IMR-90 (cell line): ENCODE data around the gene CACNA2D3. TPM values are rescaled to one million over a fixed set of nuclear protein-coding genes. Genes with fewer than 3 reads are reported as not detected.

Source experiments
- ATAC-seq: fragments of 200-7000 bp; cut with Tn5 transposase; 2 replicates; pipeline ENCODE4 v1.9.1; 2020; ENCODE audit warnings: low read depth, mild to moderate bottlenecking, moderate library complexity
- BruUV-seq: library from RNA; stranded (reverse); fragments of 400-500 nt; replicated peaks from 2 replicates; lab custom pipeline; 2021; lab: Mats Ljungman, UMichigan
- CTCF ChIA-PET: fragments of 300-600 bp; formaldehyde crosslinking; extraction: SDS; loops from one replicate; lab custom pipeline; 2021; ENCODE audit warnings: antibody characterized with exemption; lab: Yijun Ruan, JAX
- POLR2A ChIA-PET: fragments of 300-600 bp; sonication (Branson Sonifier 250); formaldehyde crosslinking; loops from one replicate; lab custom pipeline; 2022; ENCODE audit warnings: antibody characterized with exemption; ENCODE audit not compliant: unreplicated experiment; lab: Charles Lee
- DNase-seq: peaks from one replicate; pipeline ENCODE4 v3.0.0; 2013
- H2AFZ ChIP-seq: replicated peaks from 2 replicates; pipeline ENCODE3; 2013; ENCODE audit warnings: low read length, mild to moderate bottlenecking; ENCODE audit not compliant: poor library complexity
- H2AK5ac ChIP-seq: 2 replicates; pipeline ENCODE4 v1.6.1; 2013; ENCODE audit warnings: low read depth, low read length, inconsistent platforms
- H2AK9ac ChIP-seq: replicated peaks from 2 replicates; pipeline ENCODE3; 2013; ENCODE audit warnings: mild to moderate bottlenecking, low read depth, low read length, moderate library complexity; ENCODE audit not compliant: poor library complexity
- H2BK120ac ChIP-seq: 2 replicates; pipeline ENCODE4 v1.6.1; 2013; ENCODE audit warnings: low read depth, low read length, inconsistent platforms
- H2BK15ac ChIP-seq: 3 replicates; pipeline ENCODE4 v1.6.1; 2013; ENCODE audit warnings: low read depth, low read length, inconsistent platforms
- H2BK20ac ChIP-seq: 2 replicates; pipeline ENCODE4 v1.6.1; 2013; ENCODE audit warnings: low read depth, mild to moderate bottlenecking, inconsistent platforms, low read length, moderate library complexity
- H2BK5ac ChIP-seq: 2 replicates; pipeline ENCODE4 v1.6.1; 2013; ENCODE audit warnings: mild to moderate bottlenecking, low read depth, low read length, inconsistent platforms; ENCODE audit not compliant: poor library complexity, severe bottlenecking
- H3K14ac ChIP-seq: replicated peaks from 2 replicates; pipeline ENCODE4 v1.6.1; 2013; ENCODE audit warnings: low read depth, low read length, inconsistent platforms
- H3K18ac ChIP-seq: 2 replicates; pipeline ENCODE4 v1.6.1; 2013; ENCODE audit warnings: low read depth, low read length, control low read depth
- H3K23ac ChIP-seq: 2 replicates; pipeline ENCODE4 v1.6.1; 2013; ENCODE audit warnings: low read depth, low read length, inconsistent platforms
- H3K27ac ChIP-seq: 2 replicates; pipeline ENCODE4 v1.5.1; 2013; ENCODE audit warnings: mild to moderate bottlenecking, control low read depth, low read length; ENCODE audit not compliant: insufficient read depth
- H3K27me3 ChIP-seq: 2 replicates; pipeline ENCODE4 v1.6.1; 2013; ENCODE audit warnings: low read length; ENCODE audit not compliant: control insufficient read depth, insufficient read depth
- H3K36me3 ChIP-seq: 2 replicates; pipeline ENCODE4 v1.6.1; 2013; ENCODE audit warnings: low read length, mixed read lengths; ENCODE audit not compliant: control insufficient read depth, insufficient read depth
- H3K4ac ChIP-seq: 2 replicates; pipeline ENCODE4 v1.6.1; 2013; ENCODE audit warnings: low read depth, low read length, inconsistent platforms
- H3K4me1 ChIP-seq: 2 replicates; pipeline ENCODE4 v1.6.1; 2013; ENCODE audit warnings: low read length, mixed read lengths; ENCODE audit not compliant: control insufficient read depth, insufficient read depth
- H3K4me2 ChIP-seq: 2 replicates; pipeline ENCODE4 v1.6.1; 2013; ENCODE audit warnings: low read depth, mild to moderate bottlenecking, control low read depth, low read length, moderate library complexity
- H3K4me3 ChIP-seq: 2 replicates; pipeline ENCODE4 v1.5.1; 2013; ENCODE audit warnings: low read depth, mild to moderate bottlenecking, control low read depth, low read length, moderate library complexity; ENCODE audit not compliant: insufficient read depth
- H3K56ac ChIP-seq: 2 replicates; pipeline ENCODE4 v1.6.1; 2013; ENCODE audit warnings: low read length, inconsistent platforms; ENCODE audit not compliant: insufficient read depth; ENCODE audit errors: extremely low read depth
- H3K79me1 ChIP-seq, 2 experiments: 2 replicates each; pipeline ENCODE4 v1.6.1; 2013; ENCODE audit warnings: low read length in 2 of 2, inconsistent platforms in 1 of 2, low read depth in 1 of 2
- H3K9ac ChIP-seq: 2 replicates; pipeline ENCODE4 v1.6.1; 2013; ENCODE audit warnings: low read depth, low read length, control low read depth
- H3K9me1 ChIP-seq: 2 replicates; pipeline ENCODE4 v1.6.1; 2013; ENCODE audit warnings: low read length, inconsistent platforms; ENCODE audit not compliant: insufficient read depth
- H3K9me3 ChIP-seq: 2 replicates; pipeline ENCODE4 v1.6.1; 2013; ENCODE audit warnings: low read length; ENCODE audit not compliant: control insufficient read depth, insufficient read depth
- H4K20me1 ChIP-seq: 2 replicates; pipeline ENCODE4 v1.6.1; 2013; ENCODE audit warnings: low read length, inconsistent platforms; ENCODE audit not compliant: insufficient read depth
- H4K5ac ChIP-seq: 2 replicates; pipeline ENCODE4 v1.6.1; 2013; ENCODE audit warnings: mild to moderate bottlenecking, low read depth, low read length, control low read depth
- H4K8ac ChIP-seq, 2 experiments: 2 replicates each; pipeline ENCODE4 v1.6.1; 2013; ENCODE audit warnings: low read depth in 2 of 2, low read length in 2 of 2, control low read depth in 1 of 2, inconsistent platforms in 1 of 2
- H4K91ac ChIP-seq: 2 replicates; pipeline ENCODE4 v1.6.1; 2013; ENCODE audit warnings: low read depth, low read length, inconsistent platforms; ENCODE audit not compliant: insufficient read depth
- BHLHE40 ChIP-seq: fragments of 150-350 bp; IDR thresholded peaks from 2 replicates; pipeline ENCODE4 v1.6.1; 2016; ENCODE audit warnings: mild to moderate bottlenecking, low read depth, low read length
- CEBPB ChIP-seq: IDR thresholded peaks from 2 replicates; pipeline ENCODE4 v1.6.1; 2012; ENCODE audit warnings: low read depth, low read length, improper control_type of control experiment
- CHD1 ChIP-seq: IDR thresholded peaks from 2 replicates; pipeline ENCODE4 v1.6.1; 2012; ENCODE audit warnings: low read depth, low read length, improper control_type of control experiment
- CTCF ChIP-seq: conservative IDR thresholded peaks from 2 replicates; pipeline ENCODE4 v1.5.1; 2012; ENCODE audit warnings: mild to moderate bottlenecking, low read depth, low read length, improper control_type of control experiment
- FOS ChIP-seq: fragments of 150-350 bp; IDR thresholded peaks from 2 replicates; pipeline ENCODE4 v1.6.1; 2016; ENCODE audit warnings: low read depth, low read length
- MAZ ChIP-seq: IDR thresholded peaks from 2 replicates; pipeline ENCODE4 v1.6.1; 2012; ENCODE audit warnings: low read depth, mild to moderate bottlenecking, low read length, improper control_type of control experiment, moderate library complexity, borderline replicate concordance
- MXI1 ChIP-seq: IDR thresholded peaks from 2 replicates; pipeline ENCODE4 v1.6.1; 2012; ENCODE audit warnings: low read depth, mild to moderate bottlenecking, low read length, moderate library complexity, borderline replicate concordance
- NFE2L2 ChIP-seq: fragments of 150-350 bp; IDR thresholded peaks from 2 replicates; pipeline ENCODE4 v1.6.1; 2016; ENCODE audit warnings: low read depth, mild to moderate bottlenecking, low read length
- POLR2A ChIP-seq: IDR thresholded peaks from 2 replicates; pipeline ENCODE4 v1.6.1; 2012; ENCODE audit warnings: mild to moderate bottlenecking, low read depth, low read length
- RAD21 ChIP-seq: IDR thresholded peaks from 2 replicates; pipeline ENCODE4 v1.6.1; 2012; ENCODE audit warnings: low read length, improper control_type of control experiment
- RFX5 ChIP-seq: IDR thresholded peaks from 2 replicates; pipeline ENCODE4 v1.8.0; 2012; ENCODE audit warnings: low read depth, mild to moderate bottlenecking, low read length, moderate library complexity
- SMC3 ChIP-seq: fragments of 150-350 bp; IDR thresholded peaks from 2 replicates; pipeline ENCODE4 v1.6.1; 2016; ENCODE audit warnings: low read depth, mild to moderate bottlenecking, antibody characterized with exemption, low read length, moderate library complexity
- WGBS, 2 experiments: methylation state at CpG; one replicate each; pipeline versions ENCODE4 v1.1.5 to v1.1.7; 2013; ENCODE audit warnings: missing lambda C conversion rate in 2 of 2; ENCODE audit not compliant: insufficient read length in 1 of 2; ENCODE audit errors: extremely low coverage in 2 of 2; 5-methylcytosine and 5-hydroxymethylcytosine counted together
- dilution Hi-C: fragments of 300-500 bp; cut with HindIII; formaldehyde crosslinking; loops from one replicate; pipeline ENCODE4 v1.14.3; 2018; ENCODE audit warnings: low sequenced_read_pairs; ENCODE audit not compliant: unreplicated experiment
- in situ Hi-C: fragments of 300-500 bp; cut with MboI; formaldehyde crosslinking; loops from 3 replicates; pipeline ENCODE4 v1.14.3; 2019; ENCODE audit warnings: low sequenced_read_pairs, inconsistent platforms, mixed read lengths
- intact Hi-C: fragments of 100-400 bp; cut with micrococcal nuclease; formaldehyde crosslinking; loops from 2 replicates; pipeline ENCODE4 v1.10.0; 2022
- polyA plus RNA-seq, 3 experiments: library from polyadenylated mRNA; depleted of rRNA; stranded (reverse); fragments of >200 nt; gene quantifications; 2 replicates each; pipeline ENCODE4 v1.2.3, GENCODE V29; 2012; ENCODE audit warnings: low replicate concordance in 1 of 3
- total RNA-seq: library from RNA; depleted of rRNA; stranded (reverse); fragments of >200 nt; gene quantifications from 2 replicates; pipeline ENCODE4 v1.2.3, GENCODE V29; 2012
- TF ChIP-seq, protein P1 (sequence below): fragments of 150-350 bp; IDR thresholded peaks from 2 replicates; pipeline ENCODE4 v1.6.1; 2016; ENCODE audit warnings: low read depth, mild to moderate bottlenecking, low read length, moderate library complexity, borderline replicate concordance

CACNA2D3 gene
- total and polyA plus RNA-seq, 2 of the 4 experiments (the other 2 are of a cell fraction), result 0.36 to 0.41 TPM

- Histone ChIP-seq H3K4me3 (no peak overlapping the region), H3K79me1 (no peaks in the 10 kb centered on the region)
- CTCF ChIA-PET, result no interaction called here
Observed at GRCh38 chr3:54685213-54685612, 562.9 kb downstream of the CACNA2D3 start.

More at GRCh38 chr3:54685213-54685612, 562.9 kb downstream of the CACNA2D3 start:
- POLR2A ChIA-PET, result interaction anchor here (0.6 kb wide), 1 partner anchor 14 kb away, joined by 3 read pairs; no protein-coding TSS in a partner anchor
- H2BK20ac ChIP-seq, result no peak overlapping the region
- H3K27ac ChIP-seq, result no peak overlapping the region
- no peak overlapping the region for H3K56ac ChIP-seq
- no peak overlapping the region for H2BK5ac ChIP-seq
- H3K9ac ChIP-seq, result no peak overlapping the region
- no peak overlapping the region for H2AK9ac ChIP-seq
- H3K9me3 ChIP-seq, result no peaks in the 10 kb centered on the region
- H3K4me2 ChIP-seq, result no peak overlapping the region
- intact Hi-C loops (no loop called here), dilution Hi-C loops (no loop called here), in situ Hi-C loops (no loop called here)
- H2AK5ac ChIP-seq, result no peak overlapping the region
- no peak overlapping the region for H2AFZ ChIP-seq
- TF ChIP-seq FOS, result no peak
- no peak for TF ChIP-seq POLR2A
- TF ChIP-seq MXI1, result no peak
- TF ChIP-seq CHD1, result no peak
- TF ChIP-seq, protein P1, sequence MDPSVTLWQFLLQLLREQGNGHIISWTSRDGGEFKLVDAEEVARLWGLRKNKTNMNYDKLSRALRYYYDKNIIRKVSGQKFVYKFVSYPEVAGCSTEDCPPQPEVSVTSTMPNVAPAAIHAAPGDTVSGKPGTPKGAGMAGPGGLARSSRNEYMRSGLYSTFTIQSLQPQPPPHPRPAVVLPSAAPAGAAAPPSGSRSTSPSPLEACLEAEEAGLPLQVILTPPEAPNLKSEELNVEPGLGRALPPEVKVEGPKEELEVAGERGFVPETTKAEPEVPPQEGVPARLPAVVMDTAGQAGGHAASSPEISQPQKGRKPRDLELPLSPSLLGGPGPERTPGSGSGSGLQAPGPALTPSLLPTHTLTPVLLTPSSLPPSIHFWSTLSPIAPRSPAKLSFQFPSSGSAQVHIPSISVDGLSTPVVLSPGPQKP, result no peak
- TF ChIP-seq SMC3, result no peak
- TF ChIP-seq RFX5, result no peak
- no peak for TF ChIP-seq CTCF
- no peak for TF ChIP-seq BHLHE40
- TF ChIP-seq RAD21, result no peak
- no peak for TF ChIP-seq NFE2L2
- no peak for TF ChIP-seq CEBPB
- no peak for TF ChIP-seq MAZ
- no peak overlapping the region for H2BK15ac ChIP-seq
- H4K91ac ChIP-seq, result no peak overlapping the region
- H3K27me3 ChIP-seq, result no peaks in the 10 kb centered on the region
- H2BK120ac ChIP-seq, result no peak overlapping the region
- no peaks in the 10 kb centered on the region for H3K9me1 ChIP-seq
- WGBS, 2 experiments, result 83% methylated on average over 1 of the region's 2 CpGs; no CpG with 5 or more reads in 1 of the 2 experiments
- H4K8ac ChIP-seq, result no peak overlapping the region
- no peaks in the 10 kb centered on the region for H4K20me1 ChIP-seq
- H3K36me3 ChIP-seq, result no peaks in the 10 kb centered on the region
- H3K18ac ChIP-seq, result no peak overlapping the region
- no peaks in the 10 kb centered on the region for H3K4me1 ChIP-seq
- no peak overlapping the region for H4K5ac ChIP-seq
- no peak for ATAC-seq
- H3K14ac ChIP-seq, result no peak overlapping the region
- no TSS peak for BruUV-seq
- no peak overlapping the region for H3K23ac ChIP-seq
- H3K4ac ChIP-seq, result no peak overlapping the region
- DNase-seq, result no peak
